Natural killer cell treated with Interleukin-12 subunit alpha and Interleukin-12 subunit beta and Interleukin-15 and Interleukin-18, amount 100 ng/mL, for 72 hours (primary cell): ENCODE data around the gene CACNA1A. TPM values are rescaled to one million over a fixed set of nuclear protein-coding genes. Genes with fewer than 3 reads are reported as not detected.
"Not testable (repeated sequence)": the region's sequence is repeated elsewhere in the genome, so short reads cannot be mapped to it uniquely, and the experiment has no call there.

Source experiments
- ATAC-seq, 2 donors: fragments of 150-1000 bp; cut with Tn5 transposase in 1 of 2; sonication (Bioruptor Pico), chemical (Tn5 transposase) in 1 of 2; 2 replicates each; pipeline ENCODE4 v1.10.0; 2021
- DNase-seq: peaks from one replicate; pipeline ENCODE4 v3.0.0; 2022; ENCODE audit warnings: low spot score
- H3K27ac Mint-ChIP-seq, 2 donors: 1 replicate in 1 of 2; 2 replicates in 1 of 2; pipeline ENCODE4 v1.8.0; 2022; ENCODE audit warnings: mixed read lengths in 2 of 2, mild to moderate bottlenecking in 1 of 2, moderate library complexity in 1 of 2
- H3K27me3 Mint-ChIP-seq, 2 donors: 1 replicate in 1 of 2; 2 replicates in 1 of 2; pipeline ENCODE4 v1.8.0; 2022; ENCODE audit warnings: mixed read lengths in 2 of 2
- H3K36me3 Mint-ChIP-seq: one replicate; pipeline ENCODE4 v1.8.0; 2022; ENCODE audit warnings: mixed read lengths
- H3K4me1 Mint-ChIP-seq, 2 donors: 1 replicate in 1 of 2; 2 replicates in 1 of 2; pipeline ENCODE4 v1.8.0; 2022; ENCODE audit warnings: low read depth in 2 of 2, mixed read lengths in 2 of 2, mild to moderate bottlenecking in 1 of 2
- H3K4me3 Mint-ChIP-seq: one replicate; pipeline ENCODE4 v1.8.0; 2022; ENCODE audit warnings: mixed read lengths
- H3K9me3 Mint-ChIP-seq: 2 replicates; pipeline ENCODE4 v1.8.0; 2022; ENCODE audit warnings: mixed read lengths
- total RNA-seq, 2 donors: library from RNA; stranded (reverse); gene quantifications; one replicate each; pipeline ENCODE4 v1.2.3, GENCODE V29; 2022

CACNA1A gene
- total RNA-seq, 2 donors from 2014 or later: 0.26 to 0.86 TPM

GRCh38 chr19:13171146-13171545 lies 335.1 kb downstream of the CACNA1A start:
- Mint-ChIP-seq H3K9me3 (no peaks in the 10 kb centered on the region), H3K27me3 (no peaks in the 10 kb centered on the region), H3K4me1 (peaks cover 37 to 52% of the 10 kb centered on the region in 2 donors), H3K4me3 (peak overlapping the region; percentile 52), H3K27ac (peak overlapping the region; percentile 51 to 56), H3K36me3 (no peaks in the 10 kb centered on the region)
- DNase-seq (no peak), ATAC-seq (no peak)

DNA sequence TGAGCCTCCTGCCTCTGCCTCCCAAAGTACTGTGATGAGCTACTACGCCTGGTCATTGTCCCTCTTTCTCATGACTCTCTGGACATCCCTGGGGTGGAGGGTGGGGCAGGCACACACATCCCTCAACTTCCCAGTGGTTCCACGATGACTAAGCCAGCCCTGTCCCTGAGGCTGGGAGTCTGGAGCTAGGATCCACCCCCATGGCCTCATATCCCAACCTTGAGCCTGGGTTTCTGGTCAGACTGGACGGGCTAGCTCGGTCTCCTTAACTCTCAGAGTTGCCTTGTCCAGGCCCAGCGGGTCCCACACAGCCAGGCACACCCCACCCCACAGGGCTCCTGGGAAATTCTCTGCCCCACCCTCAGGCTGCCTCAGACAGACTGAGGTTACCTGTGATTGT lies 336.5 kb downstream of the CACNA1A start:
- no peaks in the 10 kb centered on the region for H3K27me3 Mint-ChIP-seq
- H3K4me3 Mint-ChIP-seq: peak overlapping the region; percentile 7
- ATAC-seq (no peak), DNase-seq (no peak)
- no peaks in the 10 kb centered on the region for H3K9me3 Mint-ChIP-seq
- no peaks in the 10 kb centered on the region for H3K36me3 Mint-ChIP-seq
- H3K4me1 Mint-ChIP-seq: peaks cover 43 to 54% of the 10 kb centered on the region in 2 donors
- peak overlapping the region; percentile 51 to 73 for H3K27ac Mint-ChIP-seq

DNA sequence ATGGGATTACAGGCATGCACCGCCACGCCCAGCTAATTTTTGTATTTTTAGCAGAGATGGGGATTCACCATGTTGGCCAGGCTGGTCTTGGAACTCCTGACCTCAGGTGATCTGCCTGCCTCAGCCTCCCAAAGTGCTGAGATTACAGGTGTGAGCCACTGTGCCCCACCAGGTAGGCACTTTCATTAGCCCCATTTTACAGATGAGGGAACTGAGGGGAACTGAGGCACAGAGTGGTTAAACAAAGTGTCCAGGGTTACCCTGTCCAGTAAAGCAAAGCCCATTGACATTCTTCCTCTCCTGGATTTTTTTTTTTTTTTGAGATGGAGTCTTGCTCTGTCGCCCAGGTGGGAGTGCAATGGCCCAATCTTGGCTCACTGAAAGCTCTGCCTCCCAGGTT lies 340.1 kb downstream of the CACNA1A start:
- H3K36me3 Mint-ChIP-seq, H3K4me3 Mint-ChIP-seq, DNase-seq, ATAC-seq, H3K9me3 Mint-ChIP-seq, H3K27me3 Mint-ChIP-seq: not testable (repeated sequence)
- Mint-ChIP-seq H3K27ac (peak overlapping the region; percentile 91 to 96), H3K4me1 (peaks cover 45 to 51% of the 10 kb centered on the region in 2 donors)

DNA sequence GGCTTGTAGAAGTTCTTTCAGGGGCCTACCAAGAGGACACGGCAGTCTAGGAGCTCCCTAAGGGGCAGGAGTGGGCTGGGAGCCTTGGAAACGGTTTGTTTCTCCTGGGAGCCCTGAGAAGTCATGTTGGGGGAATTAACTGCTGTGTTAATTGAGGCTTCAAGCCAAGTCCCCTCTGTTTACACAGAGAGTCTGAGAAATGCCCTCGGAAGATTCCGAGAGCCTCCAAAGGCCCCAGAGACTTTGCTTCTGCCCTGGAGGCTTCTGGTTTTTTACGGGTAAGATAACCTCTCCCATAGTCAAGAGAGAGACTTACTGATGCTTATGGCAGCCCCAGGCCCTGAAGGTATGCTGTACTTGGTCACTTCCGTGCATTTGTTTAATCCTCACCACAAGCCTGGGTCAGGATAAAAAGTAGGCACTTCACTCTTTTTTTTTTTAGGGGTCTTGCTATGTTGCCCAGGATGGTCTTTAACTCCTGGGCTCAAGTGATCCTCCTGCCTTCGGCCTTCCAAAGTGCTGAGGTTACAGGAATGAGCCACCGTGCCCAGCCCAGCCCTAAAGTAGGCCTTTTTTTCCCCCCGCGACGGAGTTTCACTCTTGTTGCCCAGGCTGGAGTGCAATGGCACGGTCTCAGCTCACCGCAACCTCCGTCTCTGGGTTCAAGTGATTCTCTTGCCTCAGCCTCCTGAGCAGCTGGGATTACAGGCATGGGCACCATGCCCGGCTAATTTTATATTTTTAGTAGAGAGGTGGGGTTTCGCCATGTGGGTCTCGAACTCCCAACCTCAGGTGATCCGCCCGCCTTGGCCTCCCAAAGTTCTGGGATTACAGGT lies 340.9 kb downstream of the CACNA1A start:
- H3K4me3 Mint-ChIP-seq: peak overlapping the region; percentile 83
- H3K9me3 Mint-ChIP-seq: no peaks in the 10 kb centered on the region
- no peaks in the 10 kb centered on the region for H3K27me3 Mint-ChIP-seq
- ATAC-seq: no peak
- no peaks in the 10 kb centered on the region for H3K36me3 Mint-ChIP-seq
- peaks cover 46 to 47% of the 10 kb centered on the region in 2 donors for H3K4me1 Mint-ChIP-seq
- H3K27ac Mint-ChIP-seq: peak overlapping the region; percentile 91 to 96
- DNase-seq: no peak

- Mint-ChIP-seq H3K9me3 (no peaks in the 10 kb centered on the region), H3K36me3 (no peaks in the 10 kb centered on the region), H3K27me3 (no peaks in the 10 kb centered on the region), H3K4me3 (peak overlapping the region; percentile 83), H3K4me1 (peaks cover 43 to 46% of the 10 kb centered on the region in 2 donors), H3K27ac (peak overlapping the region; percentile 91 to 96)
- no peak for ATAC-seq
- no peak for DNase-seq
Observed at GRCh38 chr19:13164343-13165161, 341.7 kb downstream of the CACNA1A start.

DNA sequence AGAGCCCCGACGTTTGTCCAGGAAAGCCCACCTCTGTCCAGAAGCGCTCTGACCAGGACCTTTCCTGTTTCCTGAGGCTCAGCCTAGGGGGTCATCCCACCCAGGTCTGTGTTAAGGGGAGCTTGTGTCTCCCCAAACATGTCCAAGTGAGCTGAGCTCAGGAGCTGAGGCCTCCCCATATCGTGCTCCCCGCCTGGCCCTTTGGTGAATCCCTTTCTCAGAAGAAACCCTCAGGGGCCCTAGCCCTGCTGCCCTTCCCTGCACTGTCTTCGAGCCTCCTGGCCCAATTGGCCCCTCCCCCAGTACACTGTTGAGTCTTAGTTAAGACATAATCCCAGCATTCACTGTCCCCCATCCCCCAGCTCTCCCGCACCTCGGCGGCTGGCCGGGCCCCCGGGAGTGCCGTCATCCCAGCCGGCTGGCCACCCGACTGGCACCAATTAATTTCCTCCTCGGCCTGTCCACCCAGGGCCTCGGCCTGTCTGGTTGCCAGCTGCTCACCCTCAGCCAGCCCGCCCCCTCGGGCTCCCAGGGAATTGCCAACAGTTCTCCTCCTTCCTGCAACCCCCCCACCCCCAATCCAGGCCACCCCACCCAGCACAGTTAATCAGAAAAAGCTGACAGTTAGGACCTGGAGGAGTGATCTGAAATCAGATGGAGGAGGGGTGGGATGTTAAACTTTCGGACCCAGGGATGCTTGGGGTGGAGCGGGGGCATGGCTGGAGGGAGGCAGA lies 342.5 kb downstream of the CACNA1A start:
- Mint-ChIP-seq H3K4me1 (peaks cover 38 to 41% of the 10 kb centered on the region in 2 donors), H3K9me3 (no peaks in the 10 kb centered on the region), H3K27me3 (no peaks in the 10 kb centered on the region), H3K36me3 (no peaks in the 10 kb centered on the region), H3K4me3 (peak overlapping the region; percentile 83), H3K27ac (peak overlapping the region; percentile 91 to 96)
- DNase-seq (no peak), ATAC-seq (no peak)

DNA sequence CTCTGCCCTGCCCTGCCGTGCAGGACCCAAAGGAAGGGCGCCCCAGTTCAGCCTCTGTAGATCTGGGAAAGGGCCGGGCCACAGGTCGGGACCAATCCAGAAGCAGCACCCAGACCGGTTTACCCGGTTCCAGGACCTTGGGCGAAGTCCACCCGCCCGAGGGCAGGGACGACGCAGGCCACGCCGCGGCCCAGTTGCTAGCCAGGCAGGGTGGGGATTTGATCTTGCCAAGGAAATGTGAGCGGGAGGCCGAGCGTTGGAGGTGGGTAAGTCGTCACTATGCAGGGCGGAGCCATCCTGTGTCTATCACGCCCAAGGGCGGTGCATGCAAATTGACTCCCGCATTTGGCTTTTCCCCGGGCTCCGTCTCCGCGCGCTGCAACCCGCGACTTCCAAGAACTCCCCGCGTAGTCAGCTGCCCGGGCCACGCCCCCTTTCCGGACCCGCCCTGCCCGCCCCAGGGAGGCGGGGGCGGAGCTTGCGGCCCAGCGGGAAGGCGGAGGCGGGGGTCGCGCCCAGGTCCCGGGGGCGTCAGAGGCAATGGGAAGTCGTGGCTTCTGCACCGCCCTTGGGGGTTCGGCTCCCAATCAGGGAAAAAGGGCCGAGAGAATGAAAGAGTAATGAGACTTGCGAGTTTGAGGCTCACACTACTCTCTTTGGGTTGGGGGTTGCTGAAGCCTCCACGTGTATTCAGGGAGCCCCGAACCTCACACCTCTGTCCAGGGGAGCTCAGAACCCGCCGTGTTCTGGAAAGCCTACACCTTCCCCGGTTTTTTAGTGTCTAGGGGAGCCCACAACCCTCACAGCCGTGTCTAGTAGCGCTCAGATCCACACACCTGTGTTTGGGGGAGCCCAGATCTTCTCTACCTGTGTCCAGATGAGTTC lies 343.3 kb downstream of the CACNA1A start:
- Mint-ChIP-seq H3K9me3 (no peaks in the 10 kb centered on the region), H3K4me3 (peak overlapping the region; percentile 83), H3K27ac (peak overlapping the region; percentile 91 to 96), H3K36me3 (no peaks in the 10 kb centered on the region), H3K27me3 (no peaks in the 10 kb centered on the region), H3K4me1 (peaks cover 44 to 47% of the 10 kb centered on the region in 2 donors)
- ATAC-seq: peak; percentile 83 to 87
- DNase-seq: peak; percentile 97

GRCh38 chr19:13160557-13160956 lies 345.7 kb downstream of the CACNA1A start:
- Mint-ChIP-seq H3K9me3 (no peaks in the 10 kb centered on the region), H3K4me3 (no peak overlapping the region), H3K36me3 (no peaks in the 10 kb centered on the region), H3K27ac (no peak overlapping the region), H3K4me1 (peaks cover 50 to 56% of the 10 kb centered on the region in 2 donors), H3K27me3 (no peaks in the 10 kb centered on the region)
- DNase-seq (no peak), ATAC-seq (no peak)

GRCh38 chr19:13159713-13160112 lies 346.6 kb downstream of the CACNA1A start:
- Mint-ChIP-seq H3K27ac (peak overlapping the region; percentile 28 to 65), H3K9me3 (no peaks in the 10 kb centered on the region), H3K4me1 (peaks cover 51 to 53% of the 10 kb centered on the region in 2 donors), H3K4me3 (peak overlapping the region; percentile 31), H3K36me3 (no peaks in the 10 kb centered on the region), H3K27me3 (no peaks in the 10 kb centered on the region)
- DNase-seq: no peak
- no peak for ATAC-seq
